ENCODE results near the gene GRHL1.
A peak's percentile ranks its signal among the peaks of the same experiment; 100 is the strongest.

Gene GRHL1

DNA sequence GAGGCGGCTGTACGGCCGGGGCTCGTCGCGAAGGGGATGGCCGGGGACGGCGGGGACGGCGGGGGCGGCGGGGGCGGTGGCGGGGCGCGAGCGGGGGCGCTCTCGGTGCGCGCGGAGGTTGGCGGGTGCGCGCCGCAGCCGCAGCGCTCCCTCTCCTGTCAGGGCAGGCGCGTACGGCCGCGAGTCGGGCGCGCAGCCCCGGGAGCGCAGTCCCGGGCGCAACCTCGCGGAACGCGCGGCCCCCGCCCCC lies 296 bp upstream of the GRHL1 start:
- DNase-seq (ENCODE audit: low read depth, low spot score): no peak
- ChIA-PET POLR2A (no interaction called here), CTCF (no interaction called here)
- TF ChIP-seq, protein P1, sequence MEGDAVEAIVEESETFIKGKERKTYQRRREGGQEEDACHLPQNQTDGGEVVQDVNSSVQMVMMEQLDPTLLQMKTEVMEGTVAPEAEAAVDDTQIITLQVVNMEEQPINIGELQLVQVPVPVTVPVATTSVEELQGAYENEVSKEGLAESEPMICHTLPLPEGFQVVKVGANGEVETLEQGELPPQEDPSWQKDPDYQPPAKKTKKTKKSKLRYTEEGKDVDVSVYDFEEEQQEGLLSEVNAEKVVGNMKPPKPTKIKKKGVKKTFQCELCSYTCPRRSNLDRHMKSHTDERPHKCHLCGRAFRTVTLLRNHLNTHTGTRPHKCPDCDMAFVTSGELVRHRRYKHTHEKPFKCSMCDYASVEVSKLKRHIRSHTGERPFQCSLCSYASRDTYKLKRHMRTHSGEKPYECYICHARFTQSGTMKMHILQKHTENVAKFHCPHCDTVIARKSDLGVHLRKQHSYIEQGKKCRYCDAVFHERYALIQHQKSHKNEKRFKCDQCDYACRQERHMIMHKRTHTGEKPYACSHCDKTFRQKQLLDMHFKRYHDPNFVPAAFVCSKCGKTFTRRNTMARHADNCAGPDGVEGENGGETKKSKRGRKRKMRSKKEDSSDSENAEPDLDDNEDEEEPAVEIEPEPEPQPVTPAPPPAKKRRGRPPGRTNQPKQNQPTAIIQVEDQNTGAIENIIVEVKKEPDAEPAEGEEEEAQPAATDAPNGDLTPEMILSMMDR (IDR thresholded peaks at IDR 0.05; ENCODE audit: insufficient read depth, low read length, missing control alignments): no peak
- H3K4me3 ChIP-seq (ENCODE audit: low read depth, low read length): peak overlapping the region; percentile 58

DNA sequence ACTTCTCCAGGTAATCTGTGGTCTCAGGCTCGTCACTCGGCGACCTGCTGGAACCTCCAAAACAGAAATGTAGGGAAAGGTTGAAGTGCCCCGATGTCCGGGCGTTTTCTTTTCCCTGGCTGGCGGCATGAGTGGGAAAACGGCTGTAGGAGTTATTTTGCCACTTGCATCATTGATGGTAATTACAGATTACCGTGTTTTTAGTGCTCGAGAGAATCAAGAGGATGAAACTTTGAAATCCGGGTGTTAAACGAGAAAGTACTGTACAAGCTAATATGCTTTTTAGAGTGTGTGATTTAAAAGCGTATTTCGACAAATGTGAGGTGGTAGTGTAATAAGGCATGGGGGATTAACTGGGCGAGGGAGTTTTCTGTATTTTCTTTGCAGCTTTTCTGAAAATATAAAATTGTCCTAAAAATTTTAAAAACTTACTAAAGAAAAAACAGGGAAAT lies 819 bp downstream of the GRHL1 start:
- H3K4me3 ChIP-seq (ENCODE audit: low read depth, low read length): peak overlapping the region; percentile 60
- ChIA-PET CTCF (interaction anchor here (0.7 to 1.2 kb wide), 2 partner anchors 18 to 153 kb away, joined by 3 read pairs; no protein-coding TSS in a partner anchor), POLR2A (no interaction called here)
- TF ChIP-seq, protein P1 (IDR thresholded peaks at IDR 0.05; ENCODE audit: insufficient read depth, low read length, missing control alignments): no peak
- no peak for DNase-seq (ENCODE audit: low read depth, low spot score)

DNA sequence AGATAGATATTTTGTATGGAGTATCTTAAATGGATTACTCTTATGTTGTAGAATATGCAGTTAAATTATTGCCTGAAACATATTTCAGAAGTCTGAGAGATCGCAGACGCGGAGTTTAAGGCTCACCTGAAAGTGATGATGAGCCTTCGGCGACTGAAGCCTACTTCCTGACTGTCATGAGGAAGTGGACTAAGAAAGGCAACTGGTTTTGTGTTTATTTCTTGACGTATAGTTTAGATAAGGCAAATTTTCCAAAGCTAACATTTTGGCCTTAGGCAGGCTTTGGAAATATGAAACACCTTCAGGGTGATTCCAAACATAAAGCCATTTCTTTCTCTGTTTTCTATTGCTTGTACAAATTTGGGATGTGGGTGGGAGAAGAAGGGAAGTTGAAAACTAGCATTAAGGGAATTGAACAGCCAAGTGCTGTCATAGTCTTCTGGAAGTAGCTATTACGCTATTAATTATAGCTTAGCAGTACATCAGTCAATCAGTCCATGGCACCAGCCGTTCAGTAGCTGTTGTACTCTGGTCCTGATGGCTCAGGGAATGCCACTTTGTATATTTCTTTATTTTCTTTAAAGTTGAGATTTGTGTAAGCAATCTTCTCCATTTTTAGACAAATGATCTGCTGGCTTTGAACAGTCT lies 1.5 kb downstream of the GRHL1 start:
- no peak overlapping the region for H3K4me3 ChIP-seq (ENCODE audit: low read depth, low read length)
- CTCF ChIA-PET: interaction anchor here (1.2 kb wide), 1 partner anchor 154 kb away, joined by 3 read pairs; no protein-coding TSS in a partner anchor
- TF ChIP-seq, protein P1 (IDR thresholded peaks at IDR 0.05; ENCODE audit: insufficient read depth, low read length, missing control alignments): no peak
- POLR2A ChIA-PET: no interaction called here
- no peak for DNase-seq (ENCODE audit: low read depth, low spot score)

DNA sequence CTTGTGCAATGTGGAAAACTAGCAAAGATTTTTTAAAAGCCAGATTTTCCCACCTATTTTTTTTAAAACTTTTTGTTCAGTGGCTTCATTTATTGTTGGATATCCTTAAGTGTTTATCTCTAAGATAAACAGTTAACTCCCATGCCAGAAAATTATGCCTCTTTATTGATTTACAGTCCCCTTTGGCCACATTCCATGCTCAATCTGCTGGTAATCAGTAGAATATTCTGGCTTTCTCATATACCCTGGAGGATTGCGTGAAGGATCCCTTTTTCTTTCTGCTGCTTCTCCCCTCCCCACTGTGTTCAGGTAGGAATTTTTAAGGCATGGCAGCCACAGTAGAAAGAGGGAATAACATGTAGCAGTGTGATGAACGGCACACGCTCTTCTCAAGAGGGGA lies 2.6 kb downstream of the GRHL1 start:
- no peak for DNase-seq (ENCODE audit: low read depth, low spot score)
- TF ChIP-seq, protein P1 (IDR thresholded peaks at IDR 0.05; ENCODE audit: insufficient read depth, low read length, missing control alignments): no peak
- H3K4me3 ChIP-seq (ENCODE audit: low read depth, low read length): no peak overlapping the region
- POLR2A ChIA-PET: no interaction called here
- CTCF ChIA-PET: no interaction called here

DNA sequence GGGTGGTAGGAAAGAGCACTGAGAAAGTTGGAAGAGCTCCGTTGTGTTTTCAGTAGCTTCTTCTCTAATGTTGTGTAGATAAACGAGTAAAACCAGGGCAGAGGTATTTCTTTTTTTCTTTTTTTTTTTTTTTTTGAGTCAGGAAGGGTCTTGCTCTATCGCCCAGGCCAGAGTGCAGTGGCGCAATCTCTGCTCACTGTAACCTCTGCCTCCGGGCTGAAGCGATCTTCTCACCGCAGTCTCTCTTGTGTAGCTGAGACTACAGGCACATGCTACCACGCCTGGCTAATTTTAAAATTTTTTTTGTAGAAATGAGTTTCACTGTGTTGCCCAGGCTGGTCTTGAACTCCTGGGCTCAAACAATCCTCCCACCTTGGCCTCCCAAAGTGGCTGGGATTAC lies 6.6 kb downstream of the GRHL1 start:
- DNase-seq (ENCODE audit: low read depth, low spot score): no peak
- CTCF ChIA-PET: interaction anchor here (0.9 kb wide), 1 partner anchor 26 kb away, joined by 3 read pairs; no protein-coding TSS in a partner anchor
- POLR2A ChIA-PET: no interaction called here
- TF ChIP-seq, protein P1 (IDR thresholded peaks at IDR 0.05; ENCODE audit: insufficient read depth, low read length, missing control alignments): no peak
- H3K4me3 ChIP-seq (ENCODE audit: low read depth, low read length): no peak overlapping the region

DNA sequence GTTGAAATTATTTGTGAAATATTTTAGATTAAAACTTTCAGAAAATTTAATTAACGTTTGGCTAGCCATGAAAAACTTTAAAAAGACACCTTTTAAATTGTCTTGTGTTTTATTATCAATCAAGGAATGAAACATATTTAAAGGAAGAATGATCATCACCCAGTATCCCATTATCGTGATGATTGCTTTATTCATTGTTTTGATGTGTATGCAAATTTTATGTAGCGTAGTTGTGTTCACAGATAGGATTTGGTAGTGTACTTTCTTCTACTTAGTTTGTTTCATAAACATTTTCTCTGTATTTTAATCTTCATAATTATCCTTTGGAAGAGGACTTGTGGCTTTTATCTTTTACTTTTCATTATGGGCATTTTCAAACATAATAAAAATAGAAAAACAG lies 7.8 kb downstream of the GRHL1 start:
- H3K4me3 ChIP-seq (ENCODE audit: low read depth, low read length): no peak overlapping the region
- ChIA-PET POLR2A (no interaction called here), CTCF (no interaction called here)
- no peak for DNase-seq (ENCODE audit: low read depth, low spot score)
- TF ChIP-seq, protein P1 (IDR thresholded peaks at IDR 0.05; ENCODE audit: insufficient read depth, low read length, missing control alignments): no peak
